Measurements from ENCODE around the gene CHST8.

DNA sequence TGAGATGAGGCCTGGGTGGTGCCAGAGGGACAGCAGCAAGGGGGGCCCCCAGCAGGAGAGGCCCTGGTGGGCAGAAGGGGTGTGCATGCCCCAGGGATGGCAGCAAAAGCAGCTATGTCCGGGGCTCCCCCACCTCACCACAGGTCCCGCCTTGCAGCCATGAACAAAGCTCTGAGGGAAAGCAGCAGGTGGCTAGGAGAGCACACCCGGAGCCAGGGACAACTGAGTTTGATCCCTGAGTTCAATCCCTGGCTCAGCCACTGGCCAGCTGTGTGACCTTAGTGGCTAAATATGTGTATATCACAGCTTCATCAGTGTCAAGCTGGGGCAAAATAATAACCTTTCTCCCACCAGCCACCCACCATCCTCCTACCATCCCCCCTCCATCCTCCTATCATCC is 127.3 kb downstream of the CHST8 start:
- TF ChIP-seq, protein P1, sequence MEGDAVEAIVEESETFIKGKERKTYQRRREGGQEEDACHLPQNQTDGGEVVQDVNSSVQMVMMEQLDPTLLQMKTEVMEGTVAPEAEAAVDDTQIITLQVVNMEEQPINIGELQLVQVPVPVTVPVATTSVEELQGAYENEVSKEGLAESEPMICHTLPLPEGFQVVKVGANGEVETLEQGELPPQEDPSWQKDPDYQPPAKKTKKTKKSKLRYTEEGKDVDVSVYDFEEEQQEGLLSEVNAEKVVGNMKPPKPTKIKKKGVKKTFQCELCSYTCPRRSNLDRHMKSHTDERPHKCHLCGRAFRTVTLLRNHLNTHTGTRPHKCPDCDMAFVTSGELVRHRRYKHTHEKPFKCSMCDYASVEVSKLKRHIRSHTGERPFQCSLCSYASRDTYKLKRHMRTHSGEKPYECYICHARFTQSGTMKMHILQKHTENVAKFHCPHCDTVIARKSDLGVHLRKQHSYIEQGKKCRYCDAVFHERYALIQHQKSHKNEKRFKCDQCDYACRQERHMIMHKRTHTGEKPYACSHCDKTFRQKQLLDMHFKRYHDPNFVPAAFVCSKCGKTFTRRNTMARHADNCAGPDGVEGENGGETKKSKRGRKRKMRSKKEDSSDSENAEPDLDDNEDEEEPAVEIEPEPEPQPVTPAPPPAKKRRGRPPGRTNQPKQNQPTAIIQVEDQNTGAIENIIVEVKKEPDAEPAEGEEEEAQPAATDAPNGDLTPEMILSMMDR (IDR thresholded peaks at IDR 0.05; ENCODE audit: low read depth, low read length, poor library complexity, severe bottlenecking), result no peak
- no peak for TF ChIP-seq EZH2phosphoT487 (IDR thresholded peaks at IDR 0.05; ENCODE audit: borderline replicate concordance, low read length)

Measured in DOHH2 (cell line).